ENCODE results near the gene RNF123. TPM values are rescaled to one million over a fixed set of nuclear protein-coding genes. Genes with fewer than 3 reads are reported as not detected.

Gene RNF123
- total RNA-seq, 6 experiments from 2014 or later = 32.4 to 48.3 (median 39.9) TPM

DNA sequence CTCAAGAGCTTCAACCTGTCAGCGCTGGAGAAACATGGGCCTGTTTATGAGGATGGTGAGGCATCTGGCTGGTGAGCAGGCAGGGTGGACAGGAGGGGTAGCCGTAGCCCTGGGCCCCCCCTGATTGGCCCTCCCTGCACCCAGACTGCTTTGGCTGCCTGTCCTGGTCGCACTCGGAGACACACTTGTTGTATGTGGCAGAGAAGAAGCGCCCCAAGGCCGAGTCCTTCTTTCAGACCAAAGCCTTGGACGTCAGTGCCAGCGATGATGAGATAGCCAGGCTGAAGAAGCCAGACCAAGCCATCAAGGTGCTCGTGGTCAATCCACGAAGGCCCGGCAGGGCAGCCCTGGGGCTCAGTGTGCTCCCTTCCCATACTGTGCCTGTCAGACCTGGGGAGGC lies 13.4 kb upstream of the RNF123 start:
- ATAC-seq = no peak
- Histone ChIP-seq H3K36me3 (peaks cover 0 to 45% (median 20%) of the 10 kb centered on the region in 4 donors), H3K4me3 (no peak overlapping the region), H3K27me3 (no peaks in the 10 kb centered on the region), H3K4me1 (peaks cover 0 to 31% (median 8%) of the 10 kb centered on the region in 4 donors), H3K27ac (no peak overlapping the region), H3K9me3 (no peaks in the 10 kb centered on the region)
- intact Hi-C loops (cut with DNase I) = no loop called here
- DNase-seq = no peak
- WGBS (ENCODE audit: insufficient coverage, low coverage, low lambda C conversion rate, missing lambda C conversion rate) = 100% methylated on average over 1 of the region's 11 CpGs
- TF ChIP-seq POLR2A (IDR thresholded peaks at IDR 0.05) (no peak), CTCF (IDR thresholded peaks at IDR 0.05) (no peak)

DNA sequence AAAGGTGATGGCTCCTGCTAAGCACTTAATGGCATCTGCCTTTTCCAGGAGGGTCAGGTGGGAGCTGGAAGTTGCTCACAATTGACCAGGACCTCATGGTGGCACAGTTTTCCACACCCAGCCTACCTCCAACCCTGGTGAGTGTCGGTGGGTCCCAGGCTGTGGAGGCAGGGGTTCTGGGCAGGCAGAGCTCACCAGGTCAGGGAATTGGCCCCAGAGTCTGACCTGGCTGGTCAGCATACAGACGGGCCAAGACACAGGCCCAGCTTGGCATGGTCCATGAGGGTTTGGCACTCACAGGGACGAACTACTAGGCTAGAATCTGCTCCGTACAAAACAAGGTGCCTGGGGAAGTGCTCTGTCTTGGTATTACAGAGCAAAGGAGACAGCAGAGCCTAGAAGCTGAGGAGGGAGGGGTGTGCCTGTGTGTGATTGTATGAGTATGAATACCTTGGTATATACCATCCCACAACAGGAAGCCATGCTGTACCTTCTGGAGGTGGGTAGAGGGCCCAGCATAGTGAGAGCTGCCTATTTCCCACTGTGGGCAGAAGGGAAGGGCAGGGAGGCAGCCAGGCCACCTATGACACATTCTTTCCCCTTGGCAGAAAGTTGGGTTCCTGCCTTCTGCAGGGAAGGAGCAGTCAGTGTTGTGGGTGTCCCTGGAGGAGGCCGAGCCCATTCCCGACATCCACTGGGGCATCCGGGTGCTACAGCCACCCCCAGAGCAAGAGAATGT lies 8.7 kb upstream of the RNF123 start:
- Histone ChIP-seq H3K4me1 (no peaks in the 10 kb centered on the region), H3K27me3 (no peaks in the 10 kb centered on the region), H3K4me3 (no peak overlapping the region), H3K36me3 (peaks cover 0 to 79% (median 34%) of the 10 kb centered on the region in 4 donors), H3K9me3 (no peaks in the 10 kb centered on the region), H3K27ac (no peak overlapping the region)
- WGBS (ENCODE audit: insufficient coverage, low coverage, low lambda C conversion rate, missing lambda C conversion rate) = no CpG with 5 or more reads among the region's 7 CpGs
- TF ChIP-seq POLR2A (IDR thresholded peaks at IDR 0.05) (no peak), CTCF (IDR thresholded peaks at IDR 0.05) (no peak)
- intact Hi-C loops (cut with DNase I) = no loop called here
- no peak for DNase-seq
- ATAC-seq = peak in 2 of 4 donors; percentile 2 to 7

DNA sequence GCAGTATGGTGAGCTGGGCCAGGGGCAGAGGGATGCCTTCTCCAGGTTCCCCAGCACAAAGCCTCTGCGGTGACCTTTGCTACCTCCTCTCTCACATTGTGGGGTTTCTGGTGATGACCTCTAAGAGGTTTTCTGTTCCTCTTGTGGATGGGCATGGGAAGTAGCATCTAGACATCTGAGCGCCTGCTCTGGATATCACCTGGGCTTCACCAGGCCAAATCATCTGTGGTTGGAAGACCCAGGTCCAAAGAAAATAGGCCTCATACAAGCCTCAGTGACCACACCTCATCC lies 8.2 kb upstream of the RNF123 start:
- TF ChIP-seq CTCF (IDR thresholded peaks at IDR 0.05) = no peak
- TF ChIP-seq POLR2A (IDR thresholded peaks at IDR 0.05) = no peak
- no peak overlapping the region for H3K4me3 ChIP-seq
- WGBS (ENCODE audit: insufficient coverage, low coverage, low lambda C conversion rate, missing lambda C conversion rate) = no CpG with 5 or more reads among the region's 2 CpGs
- H3K27ac ChIP-seq = no peak overlapping the region
- intact Hi-C loops (cut with DNase I) = no loop called here
- no peaks in the 10 kb centered on the region for H3K4me1 ChIP-seq
- H3K27me3 ChIP-seq = no peaks in the 10 kb centered on the region
- H3K9me3 ChIP-seq = no peaks in the 10 kb centered on the region
- H3K36me3 ChIP-seq = peaks cover 0 to 74% (median 34%) of the 10 kb centered on the region in 4 donors
- DNase-seq (no peak), ATAC-seq (no peak)

- H3K36me3 ChIP-seq = peaks cover 0 to 73% (median 32%) of the 10 kb centered on the region in 4 donors
- no peaks in the 10 kb centered on the region for H3K4me1 ChIP-seq
- no peaks in the 10 kb centered on the region for H3K27me3 ChIP-seq
- 50% methylated on average over 2 of the region's 4 CpGs for whole genome bisulfite sequencing (ENCODE audit: insufficient coverage, low coverage, low lambda C conversion rate, missing lambda C conversion rate)
- DNase-seq (no peak), ATAC-seq (peak in 1 of 4 donors; percentile 3)
- H3K27ac ChIP-seq = no peak overlapping the region
- H3K9me3 ChIP-seq = no peaks in the 10 kb centered on the region
- intact Hi-C loops (cut with DNase I) = no loop called here
- TF ChIP-seq CTCF (IDR thresholded peaks at IDR 0.05) (no peak), POLR2A (IDR thresholded peaks at IDR 0.05) (no peak)
- no peak overlapping the region for H3K4me3 ChIP-seq
Observed at GRCh38 chr3:49681543-49681942, 7.8 kb upstream of the RNF123 start.

All from right lobe of liver (tissue), 6 donors.